Femur (tissue), 1 donor: ENCODE results near the gene AUTS2.

Source experiments
- DNase-seq: peaks from one replicate; pipeline ENCODE4 v3.0.0-alpha.2; 2017

Gene AUTS2

GRCh38 chr7:69598081-69598486, at the start of gene AUTS2:
Gene AUTS2, plus strand, starts transcription at chr7:69598475. Its CDS starts 1,179 bp downstream, at chr7:69599654.
- DNase-seq = peak; percentile 97

GRCh38 chr7:69550991-69551390, 47.3 kb upstream of the AUTS2 start:
- DNase-seq = no peak

- no peak for DNase-seq
These were observed 45.1 kb upstream of the AUTS2 start for GRCh38 chr7:69553190-69553589.

- no peak for DNase-seq
These were observed 36.9 kb upstream of the AUTS2 start for GRCh38 chr7:69561266-69561960.

- peak; percentile 77 for DNase-seq
These were observed 33.5 kb upstream of the AUTS2 start for GRCh38 chr7:69564454-69565417.

GRCh38 chr7:69567800-69568199, 30.5 kb upstream of the AUTS2 start:
- no peak for DNase-seq

GRCh38 chr7:69568266-69568665, 30.0 kb upstream of the AUTS2 start:
- no peak for DNase-seq

GRCh38 chr7:69575651-69576050, 22.6 kb upstream of the AUTS2 start:
- no peak for DNase-seq

GRCh38 chr7:69577221-69577620, 21.1 kb upstream of the AUTS2 start:
- no peak for DNase-seq

- DNase-seq = no peak
These were observed 13.1 kb upstream of the AUTS2 start for GRCh38 chr7:69585169-69585568.

- no peak for DNase-seq
These were observed 12.0 kb upstream of the AUTS2 start for GRCh38 chr7:69586321-69586720.

GRCh38 chr7:69588773-69589172, 9.5 kb upstream of the AUTS2 start:
- no peak for DNase-seq

GRCh38 chr7:69591805-69592204, 6.5 kb upstream of the AUTS2 start:
- DNase-seq = no peak

- DNase-seq = no peak
These were observed 4.8 kb upstream of the AUTS2 start for GRCh38 chr7:69593511-69593910.

GRCh38 chr7:69595415-69595814, 2.9 kb upstream of the AUTS2 start:
- no peak for DNase-seq

GRCh38 chr7:69596056-69596455, 2.2 kb upstream of the AUTS2 start:
- DNase-seq = no peak

GRCh38 chr7:69596723-69597277, 1.5 kb upstream of the AUTS2 start:
- no peak for DNase-seq

- peak; percentile 72 for DNase-seq
These were observed 798 bp upstream of the AUTS2 start for GRCh38 chr7:69597278-69598076.

GRCh38 chr7:69598487-69599285, 411 bp downstream of the AUTS2 start:
- peak; percentile 71 for DNase-seq

- DNase-seq = peak; percentile 62
These were observed 1.1 kb downstream of the AUTS2 start for GRCh38 chr7:69599286-69599954.
